GM12875 (cell line): ENCODE data around the gene EXD3.

Experiments used
- H3K4me3 ChIP-seq: one replicate; pipeline ENCODE4 v1.5.1; 2011; ENCODE audit warnings: low read depth, low read length, control low read depth
- CTCF ChIP-seq: IDR thresholded peaks from 2 replicates; pipeline ENCODE4 v1.5.1; 2011; ENCODE audit warnings: low read depth, mild to moderate bottlenecking, control low read depth, inconsistent platforms, low read length, moderate library complexity, borderline replicate concordance; ENCODE audit not compliant: insufficient read depth

EXD3 gene

GRCh38 chr9:137303893-137304382 lies 119.0 kb downstream of the EXD3 start:
- no peak for TF ChIP-seq CTCF
- no peak overlapping the region for H3K4me3 ChIP-seq

- no peak for TF ChIP-seq CTCF
- H3K4me3 ChIP-seq = no peak overlapping the region
These were observed 119.6 kb downstream of the EXD3 start for GRCh38 chr9:137303151-137303892.

GRCh38 chr9:137302449-137303150 lies 120.4 kb downstream of the EXD3 start:
- H3K4me3 ChIP-seq = peak overlapping the region; percentile 49
- TF ChIP-seq CTCF = peak; percentile 64

- H3K4me3 ChIP-seq = peak within 1 kb of the TSS; percentile 49
- no peak for TF ChIP-seq CTCF
These were observed 120.9 kb downstream of the EXD3 start, which contains the start of gene NRARP for GRCh38 chr9:137302118-137302448. NRARP (minus strand) TSS chr9:137302271; CDS start chr9:137301928, 343 bp downstream.

GRCh38 chr9:137301081-137301947 lies 121.6 kb downstream of the EXD3 start:
- H3K4me3 ChIP-seq = peak overlapping the region; percentile 49
- no peak for TF ChIP-seq CTCF

GRCh38 chr9:137300567-137301080 lies 122.3 kb downstream of the EXD3 start:
- TF ChIP-seq CTCF = no peak

More at GRCh38 chr9:137300567-137301080, 122.3 kb downstream of the EXD3 start:
- peak overlapping the region; percentile 49 for H3K4me3 ChIP-seq
